GM12878 (cell line): ENCODE results near the gene ATL1.

Experiments
- JUND ChIP-seq: IDR thresholded peaks from 2 replicates; pipeline ENCODE4 v1.6.1; 2012; ENCODE audit warnings: low read depth, mild to moderate bottlenecking, low read length, improper control_type of control experiment, moderate library complexity
- MXI1 ChIP-seq: fragments of 150-350 bp; IDR thresholded peaks from 2 replicates; pipeline ENCODE4 v1.6.1; 2011; ENCODE audit warnings: low read depth, mild to moderate bottlenecking, inconsistent platforms, low read length, improper control_type of control experiment
- MYC ChIP-seq: IDR thresholded peaks from 2 replicates; pipeline ENCODE4 v1.6.1; 2011; ENCODE audit warnings: mild to moderate bottlenecking, low read length, moderate library complexity, inconsistent platforms; ENCODE audit not compliant: insufficient read depth, insufficient replicate concordance, insufficient read length, severe bottlenecking
- USF2 ChIP-seq: IDR thresholded peaks from 2 replicates; pipeline ENCODE4 v1.6.1; 2011; ENCODE audit warnings: low read depth, low read length, improper control_type of control experiment, borderline replicate concordance
- TF ChIP-seq, protein P1 (sequence below), 3 experiments: IDR thresholded peaks in 2 of 3; conservative IDR thresholded peaks in 1 of 3; 2 replicates each; pipeline ENCODE4 v1.5.1; 2011; ENCODE audit warnings: low read depth in 3 of 3, low read length in 3 of 3, mild to moderate bottlenecking in 3 of 3, control low read depth in 2 of 3, moderate library complexity in 2 of 3, inconsistent platforms in 1 of 3, mixed read lengths in 1 of 3; ENCODE audit not compliant: control insufficient read depth in 2 of 3, insufficient read depth in 1 of 3; ENCODE audit errors: extremely low read depth in 1 of 3

- TF ChIP-seq, protein P1, sequence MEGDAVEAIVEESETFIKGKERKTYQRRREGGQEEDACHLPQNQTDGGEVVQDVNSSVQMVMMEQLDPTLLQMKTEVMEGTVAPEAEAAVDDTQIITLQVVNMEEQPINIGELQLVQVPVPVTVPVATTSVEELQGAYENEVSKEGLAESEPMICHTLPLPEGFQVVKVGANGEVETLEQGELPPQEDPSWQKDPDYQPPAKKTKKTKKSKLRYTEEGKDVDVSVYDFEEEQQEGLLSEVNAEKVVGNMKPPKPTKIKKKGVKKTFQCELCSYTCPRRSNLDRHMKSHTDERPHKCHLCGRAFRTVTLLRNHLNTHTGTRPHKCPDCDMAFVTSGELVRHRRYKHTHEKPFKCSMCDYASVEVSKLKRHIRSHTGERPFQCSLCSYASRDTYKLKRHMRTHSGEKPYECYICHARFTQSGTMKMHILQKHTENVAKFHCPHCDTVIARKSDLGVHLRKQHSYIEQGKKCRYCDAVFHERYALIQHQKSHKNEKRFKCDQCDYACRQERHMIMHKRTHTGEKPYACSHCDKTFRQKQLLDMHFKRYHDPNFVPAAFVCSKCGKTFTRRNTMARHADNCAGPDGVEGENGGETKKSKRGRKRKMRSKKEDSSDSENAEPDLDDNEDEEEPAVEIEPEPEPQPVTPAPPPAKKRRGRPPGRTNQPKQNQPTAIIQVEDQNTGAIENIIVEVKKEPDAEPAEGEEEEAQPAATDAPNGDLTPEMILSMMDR (IDR thresholded peaks at IDR 0.05 in 2 of 3, conservative IDR thresholded peaks at IDR 0.05 in 1 of 3; ENCODE audit: control insufficient read depth in 2 of 3, extremely low read depth in 1 of 3, insufficient read depth in 1 of 3, low read depth in 3 of 3, low read length in 3 of 3): no peak
- TF ChIP-seq JUND (no peak), MYC (no peak), MXI1 (no peak), USF2 (no peak)
Observed at GRCh38 chr14:50545618-50546017, 14.3 kb upstream of the ATL1 start.
